Esophagus squamous epithelium (tissue), 5 donors: Measurements from ENCODE around the gene CDH18. TPM values are rescaled to one million over a fixed set of nuclear protein-coding genes. Genes with fewer than 3 reads are reported as not detected.

ENCODE experiments used
- DNase-seq: peaks from one replicate; lab custom pipeline; 2025; lab: John Stamatoyannopoulos, UW
- H3K27ac ChIP-seq, 4 donors: fragments of 200-600 bp; sonication (generic); one replicate each; pipeline ENCODE4 v1.5.1; 2016 to 2019; ENCODE audit warnings: mild to moderate bottlenecking in 1 of 4
- H3K27me3 ChIP-seq, 4 donors: fragments of 200-600 bp; sonication (generic); 1 replicate in 3 of 4; 2 replicates in 1 of 4; pipeline versions ENCODE4 v1.5.1 to v1.6.0; 2017 to 2021; ENCODE audit warnings: antibody characterized with exemption in 1 of 4
- H3K36me3 ChIP-seq, 3 donors: fragments of 200-600 bp; sonication (generic); one replicate each; pipeline ENCODE4 v1.5.1; 2016 to 2019
- H3K4me1 ChIP-seq, 3 donors: fragments of 200-600 bp; sonication (generic); one replicate each; pipeline ENCODE4 v1.5.1; 2017 to 2019
- H3K4me3 ChIP-seq, 4 donors: fragments of 200-600 bp; sonication (generic); 1 replicate in 3 of 4; 2 replicates in 1 of 4; pipeline ENCODE4 v1.5.1; 2016 to 2019; ENCODE audit warnings: mild to moderate bottlenecking in 2 of 4, moderate library complexity in 1 of 4
- H3K9me3 ChIP-seq, 3 donors: fragments of 200-600 bp; sonication (generic); one replicate each; pipeline ENCODE4 v1.5.1; 2016 to 2019
- POLR2A ChIP-seq, 4 donors: fragments of 450-650 bp; IDR thresholded peaks; one replicate each; pipeline ENCODE4 v1.6.1; 2017; ENCODE audit warnings: antibody characterized with exemption in 4 of 4, mild to moderate bottlenecking in 4 of 4, moderate library complexity in 3 of 4
- WGBS, 2 donors: methylation state at CpG; one replicate each; pipeline ENCODE4 v1.1.5; 2018; 5-methylcytosine and 5-hydroxymethylcytosine counted together
- intact Hi-C: fragments of 100-400 bp; cut with DNase I; formaldehyde crosslinking; loops from one replicate; pipeline ENCODE4 v1.15.0; 2022
- total RNA-seq, 4 donors: library from RNA; depleted of rRNA; stranded (reverse); fragments of >200 nt; gene quantifications; one replicate each; pipeline ENCODE4 v1.1.0, GENCODE V29; 2016
- TF ChIP-seq, protein P1 (sequence below), 6 experiments: fragments of 450-650 bp in 4 of 6; fragments of 200-600 bp in 2 of 6; sonication (generic) in 2 of 6; IDR thresholded peaks; one replicate each; pipeline ENCODE4 v1.5.1; 2016 to 2019; ENCODE audit warnings: antibody characterized with exemption in 6 of 6, mild to moderate bottlenecking in 4 of 6, moderate library complexity in 4 of 6
- donor health status: DM: yes; HTN: yes; CAD: no.

The CDH18 gene
- total RNA-seq, 4 donors from 2014 or later: not detected

DNA sequence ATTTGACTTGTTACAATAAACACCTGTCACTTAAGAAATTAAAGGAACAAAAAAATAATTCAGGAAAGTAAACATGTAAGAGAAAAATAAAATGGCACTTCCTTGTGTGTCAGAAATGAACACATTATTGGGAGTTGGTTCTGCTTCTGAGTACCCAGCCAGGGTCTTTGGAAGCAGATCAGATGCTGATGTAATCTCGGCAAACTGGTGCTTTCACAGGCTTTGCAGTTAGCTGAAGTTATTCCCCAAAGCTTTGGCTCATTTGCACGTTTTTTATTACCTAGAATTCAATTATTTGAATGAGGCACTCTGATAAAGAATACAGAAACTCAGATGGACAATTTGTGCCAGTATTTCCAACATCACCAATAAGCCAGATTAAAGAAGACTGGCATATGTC is 10.9 kb downstream of the CDH18 start:
- intact Hi-C loops: no loop called here
- TF ChIP-seq, protein P1, sequence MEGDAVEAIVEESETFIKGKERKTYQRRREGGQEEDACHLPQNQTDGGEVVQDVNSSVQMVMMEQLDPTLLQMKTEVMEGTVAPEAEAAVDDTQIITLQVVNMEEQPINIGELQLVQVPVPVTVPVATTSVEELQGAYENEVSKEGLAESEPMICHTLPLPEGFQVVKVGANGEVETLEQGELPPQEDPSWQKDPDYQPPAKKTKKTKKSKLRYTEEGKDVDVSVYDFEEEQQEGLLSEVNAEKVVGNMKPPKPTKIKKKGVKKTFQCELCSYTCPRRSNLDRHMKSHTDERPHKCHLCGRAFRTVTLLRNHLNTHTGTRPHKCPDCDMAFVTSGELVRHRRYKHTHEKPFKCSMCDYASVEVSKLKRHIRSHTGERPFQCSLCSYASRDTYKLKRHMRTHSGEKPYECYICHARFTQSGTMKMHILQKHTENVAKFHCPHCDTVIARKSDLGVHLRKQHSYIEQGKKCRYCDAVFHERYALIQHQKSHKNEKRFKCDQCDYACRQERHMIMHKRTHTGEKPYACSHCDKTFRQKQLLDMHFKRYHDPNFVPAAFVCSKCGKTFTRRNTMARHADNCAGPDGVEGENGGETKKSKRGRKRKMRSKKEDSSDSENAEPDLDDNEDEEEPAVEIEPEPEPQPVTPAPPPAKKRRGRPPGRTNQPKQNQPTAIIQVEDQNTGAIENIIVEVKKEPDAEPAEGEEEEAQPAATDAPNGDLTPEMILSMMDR (IDR thresholded peaks at IDR 0.05): no peak
- no peak for TF ChIP-seq POLR2A (IDR thresholded peaks at IDR 0.05)
- no peaks in the 10 kb centered on the region for H3K4me1 ChIP-seq

DNA sequence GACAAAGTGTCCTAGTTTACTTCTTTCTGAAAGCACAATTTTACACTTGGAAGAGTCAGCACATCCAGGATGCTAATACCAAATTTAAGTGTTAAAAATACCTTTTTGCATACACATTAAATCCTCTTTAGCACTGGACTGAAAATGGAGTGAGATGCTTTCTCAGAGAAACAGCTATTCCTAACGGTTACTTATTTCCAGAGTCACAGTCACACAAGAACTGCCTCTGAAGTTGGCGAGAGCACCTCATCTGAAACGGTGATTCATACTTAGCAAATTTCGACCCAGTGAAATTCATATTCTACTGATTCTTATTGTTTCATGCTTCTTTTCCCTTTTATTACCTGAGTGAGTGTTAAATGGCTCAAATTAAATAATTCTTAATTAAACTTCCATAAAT is 12.2 kb downstream of the CDH18 start:
- Histone ChIP-seq H3K9me3 (no peaks in the 10 kb centered on the region), H3K36me3 (no peaks in the 10 kb centered on the region), H3K4me1 (no peaks in the 10 kb centered on the region), H3K4me3 (no peak overlapping the region), H3K27ac (no peak overlapping the region), H3K27me3 (no peaks in the 10 kb centered on the region)
- 68 to 72% methylated on average over 4 of the region's 4 CpGs for WGBS, 2 donors
- intact Hi-C loops: no loop called here
- TF ChIP-seq POLR2A (IDR thresholded peaks at IDR 0.05): no peak
- TF ChIP-seq, protein P1 (IDR thresholded peaks at IDR 0.05): no peak
- DNase-seq: no peak

More for the DNA sequence above, 10.9 kb downstream of the CDH18 start:
- DNase-seq: no peak
- Histone ChIP-seq H3K36me3 (no peaks in the 10 kb centered on the region), H3K27me3 (no peaks in the 10 kb centered on the region), H3K27ac (no peak overlapping the region), H3K9me3 (no peaks in the 10 kb centered on the region), H3K4me3 (no peak overlapping the region)
- 42 to 47% methylated on average over 2 of the region's 2 CpGs for WGBS, 2 donors

DNA sequence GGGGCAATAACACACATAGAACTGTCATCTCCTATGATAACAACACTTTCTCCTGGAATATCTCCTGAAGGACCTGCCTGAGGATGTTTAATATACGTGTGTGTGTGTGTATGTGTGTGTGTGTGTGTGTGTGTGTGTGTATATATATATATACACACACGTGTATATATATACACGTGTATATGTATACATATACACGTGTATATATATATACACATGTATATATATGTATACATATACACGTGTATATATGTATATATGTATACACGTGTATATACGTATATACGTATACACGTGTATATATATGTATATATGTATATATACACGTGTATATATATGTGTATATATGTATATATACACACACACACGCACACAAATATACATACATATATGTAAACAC is 27.5 kb downstream of the CDH18 start:
- Histone ChIP-seq H3K36me3 (no peaks in the 10 kb centered on the region), H3K4me3 (no peak overlapping the region), H3K9me3 (no peaks in the 10 kb centered on the region), H3K4me1 (no peaks in the 10 kb centered on the region), H3K27me3 (no peaks in the 10 kb centered on the region), H3K27ac (no peak overlapping the region)
- 76 to 80% methylated on average over 11 of the region's 11 CpGs for WGBS, 2 donors
- intact Hi-C loops: no loop called here
- no peak for TF ChIP-seq POLR2A (IDR thresholded peaks at IDR 0.05)
- TF ChIP-seq, protein P1 (IDR thresholded peaks at IDR 0.05): no peak
- DNase-seq: no peak

DNA sequence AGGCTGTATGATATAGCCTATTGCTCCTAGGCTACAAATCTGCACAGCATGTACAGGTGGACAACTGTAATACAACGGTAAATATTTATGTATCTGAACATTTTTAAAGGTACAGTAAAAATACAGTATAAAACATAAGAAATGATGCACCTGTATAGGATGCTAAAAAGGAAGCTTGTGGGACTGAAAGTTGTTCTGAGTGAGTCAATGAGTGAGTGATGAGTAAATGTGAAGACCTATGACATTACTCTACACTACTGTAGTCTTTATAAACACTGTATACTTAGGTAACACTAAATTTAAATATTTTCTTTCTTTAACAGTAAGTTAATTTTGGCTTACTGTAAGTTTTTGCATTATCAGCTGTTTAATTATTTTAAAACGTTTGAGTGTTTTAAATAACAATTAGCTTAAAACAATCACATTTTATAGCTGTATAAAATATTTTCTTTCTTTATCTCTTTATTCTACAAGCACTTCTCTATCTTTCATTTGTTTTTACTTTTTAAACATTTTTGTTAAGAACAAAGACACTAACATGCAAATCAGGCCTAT is 28.1 kb downstream of the CDH18 start:
- H3K4me1 ChIP-seq: no peaks in the 10 kb centered on the region
- H3K36me3 ChIP-seq: no peaks in the 10 kb centered on the region
- H3K27me3 ChIP-seq: no peaks in the 10 kb centered on the region
- H3K4me3 ChIP-seq: no peak overlapping the region
- WGBS, 2 donors: 41 to 56% methylated on average over 2 of the region's 2 CpGs
- no peak for TF ChIP-seq POLR2A (IDR thresholded peaks at IDR 0.05)
- TF ChIP-seq, protein P1 (IDR thresholded peaks at IDR 0.05): no peak
- H3K9me3 ChIP-seq: no peaks in the 10 kb centered on the region
- no peak overlapping the region for H3K27ac ChIP-seq
- no peak for DNase-seq
- intact Hi-C loops: no loop called here

DNA sequence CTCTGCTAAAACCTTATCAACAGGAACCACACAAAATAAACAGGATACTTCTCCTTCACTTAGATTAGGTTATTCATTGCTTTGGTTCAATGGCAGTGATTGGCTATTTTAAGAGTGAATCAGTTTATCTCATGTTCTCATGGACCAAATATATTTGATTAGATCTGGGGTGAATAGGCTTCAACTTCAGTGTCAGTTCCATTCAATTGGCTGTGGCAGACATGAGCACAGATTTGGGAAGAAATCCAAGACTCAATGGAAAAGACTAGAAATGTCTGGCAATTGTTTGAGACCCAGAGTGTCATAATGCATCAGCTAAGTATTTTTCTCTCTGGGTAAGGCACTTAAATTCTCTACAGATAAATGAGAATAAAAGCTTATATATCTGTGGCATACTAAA is 37.1 kb downstream of the CDH18 start:
- no peaks in the 10 kb centered on the region for H3K36me3 ChIP-seq
- DNase-seq: no peak
- H3K27ac ChIP-seq: no peak overlapping the region
- intact Hi-C loops: no loop called here
- TF ChIP-seq, protein P1 (IDR thresholded peaks at IDR 0.05): no peak
- no peak for TF ChIP-seq POLR2A (IDR thresholded peaks at IDR 0.05)
- H3K27me3 ChIP-seq: no peaks in the 10 kb centered on the region
- H3K4me1 ChIP-seq: no peaks in the 10 kb centered on the region
- no peaks in the 10 kb centered on the region for H3K9me3 ChIP-seq
- H3K4me3 ChIP-seq: no peak overlapping the region
